MG63 (cell line): ENCODE results near the gene PSRC1. TPM values are rescaled to one million over a fixed set of nuclear protein-coding genes. Genes with fewer than 3 reads are reported as not detected.
A peak's percentile ranks its signal among the peaks of the same experiment; 100 is the strongest.
"Not testable (repeated sequence)": the region's sequence is repeated elsewhere in the genome, so short reads cannot be mapped to it uniquely, and the experiment has no call there.

Experiments
- DNase-seq: peaks from one replicate; pipeline ENCODE4 v3.0.0-alpha.2; 2020
- H3K27me3 ChIP-seq: fragments of 250-450 bp; sonication (Bioruptor Pico); 2 replicates; pipeline ENCODE4 v1.5.1; 2020; ENCODE audit warnings: mild to moderate bottlenecking, moderate library complexity
- H3K36me3 ChIP-seq: fragments of 250-450 bp; sonication (Bioruptor Pico); 2 replicates; pipeline ENCODE4 v1.5.1; 2020; ENCODE audit warnings: mild to moderate bottlenecking, moderate library complexity
- H3K4me3 ChIP-seq: fragments of 250-450 bp; sonication (Bioruptor Pico); 2 replicates; pipeline ENCODE4 v1.5.1; 2020; ENCODE audit warnings: mild to moderate bottlenecking, moderate library complexity
- H3K9me3 ChIP-seq: fragments of 250-450 bp; sonication (Bioruptor Pico); 2 replicates; pipeline ENCODE4 v1.5.1; 2020; ENCODE audit warnings: mild to moderate bottlenecking, moderate library complexity
- total RNA-seq: library from RNA; depleted of rRNA; stranded (reverse); fragments of >200 nt; shearing (Covaris generic); gene quantifications from 2 replicates; pipeline ENCODE4 v1.2.3, GENCODE V29; 2014; ENCODE audit warnings: low replicate concordance

Gene PSRC1
- total RNA-seq, 1 experiment from 2014 or later, result 67.0 TPM

DNA sequence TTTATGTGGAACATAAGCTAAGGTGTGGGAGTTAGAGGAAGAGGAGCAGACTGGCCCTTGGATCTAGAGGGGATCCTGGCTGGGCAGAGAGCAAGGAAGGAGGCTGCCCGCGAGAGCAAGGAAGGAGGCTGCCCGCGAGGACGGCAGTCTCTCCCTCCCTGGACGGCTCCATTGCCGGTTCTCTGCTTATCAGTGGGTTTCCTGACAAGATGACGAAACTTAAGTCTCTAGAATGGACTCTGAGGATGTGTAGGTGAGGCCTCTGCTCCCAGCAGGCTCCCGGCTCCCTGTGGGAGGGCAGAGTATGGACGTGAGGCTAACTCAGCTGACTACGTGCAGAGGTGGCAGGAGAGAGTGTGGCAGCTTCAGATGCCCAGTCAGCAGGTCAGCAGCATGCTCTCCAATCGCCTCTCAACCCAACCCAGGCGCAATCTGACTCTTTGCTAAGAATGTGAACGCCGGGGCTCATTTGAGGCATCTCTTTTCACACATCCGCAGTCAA is 17.8 kb upstream of the PSRC1 start:
- no peak for DNase-seq
- no peaks in the 10 kb centered on the region for H3K36me3 ChIP-seq
- H3K27me3 ChIP-seq, result no peaks in the 10 kb centered on the region

DNA sequence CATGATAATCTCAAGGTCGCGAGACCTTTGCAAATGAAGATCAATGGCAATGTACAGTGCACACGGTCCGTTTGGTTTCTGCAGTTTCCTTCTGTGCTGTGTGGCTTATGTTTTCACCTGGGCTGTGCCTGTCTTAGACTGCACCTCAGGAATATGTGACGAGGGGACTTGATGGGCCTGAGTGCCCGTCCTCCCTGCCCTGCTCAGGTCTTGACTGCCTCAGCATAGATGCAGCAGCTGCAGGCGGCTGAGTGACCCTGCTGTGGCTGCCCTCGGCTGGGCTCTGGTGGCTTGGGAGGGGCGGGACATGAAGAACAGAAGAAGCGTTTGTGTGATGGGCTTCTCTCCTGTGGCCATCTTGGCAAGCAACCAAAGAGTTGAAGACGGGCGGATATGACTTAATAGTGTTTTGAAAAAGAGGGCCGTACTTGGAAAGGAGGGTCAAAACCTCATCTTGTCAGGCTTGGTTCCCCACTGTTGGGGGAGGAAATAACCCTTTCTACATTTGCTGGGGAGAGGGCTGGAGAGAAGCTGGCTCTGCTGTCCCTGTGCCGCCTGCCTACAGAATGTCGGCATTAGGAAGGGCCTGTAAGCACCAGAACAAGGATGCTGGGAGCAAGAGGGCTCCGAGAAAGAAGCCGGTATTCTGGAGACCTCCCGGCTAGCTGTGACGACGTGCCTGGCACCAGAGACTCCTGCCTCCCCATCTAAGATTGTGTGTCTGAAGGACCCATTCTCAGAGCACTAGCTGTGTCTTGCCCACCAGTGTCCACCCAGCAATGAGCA is 16.8 kb upstream of the PSRC1 start:
- Histone ChIP-seq H3K4me3 (no peak overlapping the region), H3K9me3 (no peaks in the 10 kb centered on the region), H3K36me3 (no peaks in the 10 kb centered on the region), H3K27me3 (peaks cover 2% of the 10 kb centered on the region; the same call in 1 of the 2 replicates)
- DNase-seq, result peak; percentile 26

More for the DNA sequence above, 17.8 kb upstream of the PSRC1 start:
- Histone ChIP-seq H3K9me3 (no peaks in the 10 kb centered on the region), H3K4me3 (no peak overlapping the region)

DNA sequence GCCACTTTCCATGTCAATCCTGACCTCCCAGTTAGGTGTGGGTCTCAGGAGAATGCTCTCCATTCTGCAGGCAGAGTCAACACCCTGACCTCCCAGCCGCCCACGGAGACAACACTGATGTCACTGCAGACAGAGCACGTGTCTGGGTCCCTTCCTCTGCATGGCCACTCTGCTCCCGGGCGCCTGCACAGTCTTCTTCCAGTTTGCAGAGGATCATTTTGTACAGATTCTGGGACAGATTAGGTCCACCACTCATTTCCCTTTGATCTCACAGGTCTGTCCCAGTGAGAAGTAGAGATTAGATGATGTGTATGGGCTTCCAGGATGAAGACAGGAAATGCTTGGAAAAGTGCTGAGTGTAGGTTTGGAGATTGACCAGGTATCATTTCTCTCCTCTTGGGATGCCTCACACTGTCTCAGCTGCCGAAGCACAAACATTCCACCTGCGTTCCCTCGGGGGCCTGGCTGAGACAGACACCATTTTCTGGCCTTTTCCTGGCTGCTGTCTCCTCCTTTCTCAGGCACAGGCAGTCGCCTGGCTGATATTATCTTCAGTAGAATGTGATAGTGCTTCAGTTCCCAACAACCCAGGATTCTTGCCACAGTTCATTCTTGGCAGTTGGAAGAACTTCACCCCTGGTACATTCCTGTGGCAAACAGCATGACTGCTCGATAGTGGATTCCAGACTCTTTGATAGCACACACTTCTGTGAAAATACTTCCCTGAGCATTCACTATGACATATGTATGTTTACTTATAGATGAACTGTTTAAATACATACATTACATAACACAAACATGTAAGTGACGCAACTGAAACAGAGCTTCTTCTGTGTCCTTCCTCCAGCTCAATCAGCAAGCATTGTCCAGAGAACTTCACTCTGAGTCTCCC is 16.0 kb upstream of the PSRC1 start:
- Histone ChIP-seq H3K27me3 (peaks cover 7% of the 10 kb centered on the region), H3K4me3 (no peak overlapping the region), H3K36me3 (no peaks in the 10 kb centered on the region), H3K9me3 (no peaks in the 10 kb centered on the region)
- DNase-seq, result peak; percentile 61

DNA sequence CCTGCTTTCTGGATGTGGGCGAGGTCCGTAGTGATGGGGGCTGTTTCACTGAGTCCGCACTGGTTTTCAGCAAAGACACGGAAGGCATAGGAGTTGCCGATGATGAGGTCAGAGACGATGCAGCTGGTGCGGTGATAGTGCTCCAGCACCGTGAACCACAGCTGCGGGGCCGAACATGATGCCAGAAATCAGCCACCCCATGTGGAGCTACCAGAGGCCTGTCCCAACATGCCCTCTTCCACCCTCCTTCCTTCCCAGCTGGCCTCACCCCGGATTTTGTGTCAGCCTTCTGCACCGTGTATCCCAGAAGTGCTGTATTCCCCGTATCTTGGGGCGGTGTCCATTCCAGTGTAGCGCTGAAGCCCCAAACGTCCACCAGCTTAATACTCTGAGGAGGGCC is 13.8 kb upstream of the PSRC1 start:
- Histone ChIP-seq H3K36me3 (no peaks in the 10 kb centered on the region), H3K4me3 (no peak overlapping the region), H3K27me3 (peaks cover 7% of the 10 kb centered on the region), H3K9me3 (no peaks in the 10 kb centered on the region)
- DNase-seq, result no peak

DNA sequence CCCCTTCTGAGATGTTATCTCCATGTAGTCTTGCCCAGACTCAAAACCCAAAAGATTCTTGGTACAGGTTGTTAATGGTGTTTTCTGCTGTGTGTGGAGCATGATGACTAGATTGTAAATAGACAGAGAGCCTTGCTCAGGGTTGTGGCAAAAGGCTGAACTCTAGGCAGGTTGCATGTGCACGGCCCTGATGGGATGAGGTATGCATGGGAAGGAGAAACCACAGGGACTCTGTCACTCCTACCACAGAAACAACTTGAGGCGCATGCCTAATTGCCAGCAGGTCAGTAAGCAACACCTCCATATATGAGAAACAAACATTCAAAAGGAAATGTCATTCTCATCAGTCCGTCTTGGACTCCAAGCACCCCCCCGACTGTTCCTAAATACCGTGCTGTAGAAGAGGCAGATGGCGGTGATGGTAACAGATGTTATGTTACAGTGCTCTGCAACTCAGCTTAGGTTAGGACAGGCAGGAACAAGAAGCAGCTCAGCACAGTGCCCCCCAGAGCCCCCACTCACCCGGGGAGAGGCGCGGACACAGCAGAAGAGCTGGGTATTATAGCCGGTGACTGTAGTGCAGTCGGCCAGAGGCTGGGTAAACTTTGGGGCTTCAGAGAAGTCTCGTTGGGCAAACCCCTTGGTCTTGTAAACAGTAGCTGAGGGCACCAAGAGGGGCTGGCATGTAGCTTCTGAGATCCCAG is 12.9 kb upstream of the PSRC1 start:
- no peaks in the 10 kb centered on the region for H3K36me3 ChIP-seq
- no peak for DNase-seq
- no peak overlapping the region for H3K4me3 ChIP-seq
- H3K27me3 ChIP-seq, result peaks cover 7% of the 10 kb centered on the region
- H3K9me3 ChIP-seq, result no peaks in the 10 kb centered on the region

DNA sequence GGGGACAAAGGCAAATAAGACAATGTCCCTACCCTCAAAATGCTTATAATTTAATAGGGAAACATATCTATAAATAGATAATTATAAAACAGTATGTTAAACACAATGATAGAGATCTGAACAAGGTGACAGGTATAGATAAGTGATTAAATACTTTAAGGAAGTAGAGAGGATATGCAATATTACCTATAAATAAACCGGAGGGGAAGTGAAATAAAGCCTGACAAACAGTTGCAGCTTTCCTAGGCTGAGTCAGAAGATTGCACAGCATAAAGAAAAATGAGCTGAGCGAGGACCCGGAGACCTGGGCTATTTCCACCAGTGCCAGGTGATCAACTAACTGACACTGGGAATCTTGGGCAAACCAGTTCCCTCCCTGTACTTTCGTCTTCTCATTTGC is 11.5 kb upstream of the PSRC1 start:
- Histone ChIP-seq H3K4me3 (no peak overlapping the region), H3K27me3 (peaks cover 7% of the 10 kb centered on the region), H3K36me3 (no peaks in the 10 kb centered on the region), H3K9me3 (no peaks in the 10 kb centered on the region)
- no peak for DNase-seq

DNA sequence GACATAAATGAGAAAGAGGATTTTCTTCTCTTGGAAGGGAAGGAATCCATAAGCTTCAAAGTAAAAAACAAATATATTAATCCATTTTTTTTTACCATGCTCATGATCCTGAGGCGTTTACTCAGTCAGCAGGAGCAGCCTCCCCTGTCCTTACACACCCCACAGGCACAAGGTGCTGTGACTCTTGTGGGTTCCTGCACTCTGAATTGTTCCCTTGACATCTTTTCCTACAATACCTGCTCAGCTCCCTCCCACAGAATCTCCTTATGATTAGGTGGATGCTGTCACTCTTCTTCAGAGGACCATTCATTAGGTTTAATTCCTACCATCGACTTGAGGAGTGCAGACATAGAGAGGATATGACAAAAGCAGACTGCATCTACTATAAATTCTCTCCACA is 10.1 kb upstream of the PSRC1 start:
- Histone ChIP-seq H3K9me3 (no peaks in the 10 kb centered on the region), H3K36me3 (no peaks in the 10 kb centered on the region)
- DNase-seq, result no peak

DNA sequence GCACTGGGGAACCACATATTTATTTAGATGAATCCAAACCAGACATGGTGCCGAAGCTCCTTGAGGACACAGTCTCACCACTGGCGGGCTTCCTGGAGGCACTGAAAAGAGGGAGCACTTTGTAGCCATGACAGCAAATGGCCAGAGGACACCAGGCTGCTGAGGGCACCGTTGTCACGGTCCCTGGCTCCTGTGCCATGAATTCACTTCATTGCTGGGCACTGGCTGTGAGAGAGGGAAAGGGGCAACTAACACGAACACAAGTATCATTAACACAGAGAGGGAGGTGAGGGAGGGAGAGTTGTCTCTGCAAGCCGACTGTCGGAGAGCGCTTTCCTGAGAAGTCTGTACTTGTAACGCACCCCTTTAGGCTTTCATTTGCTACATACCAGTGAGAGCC is 9.4 kb upstream of the PSRC1 start:
- H3K4me3 ChIP-seq, result no peak overlapping the region
- H3K36me3 ChIP-seq, result no peaks in the 10 kb centered on the region
- H3K27me3 ChIP-seq, result peaks cover 7% of the 10 kb centered on the region
- no peak for DNase-seq
- no peaks in the 10 kb centered on the region for H3K9me3 ChIP-seq

More for the DNA sequence above, 10.1 kb upstream of the PSRC1 start:
- peaks cover 7% of the 10 kb centered on the region for H3K27me3 ChIP-seq
- H3K4me3 ChIP-seq, result no peak overlapping the region

DNA sequence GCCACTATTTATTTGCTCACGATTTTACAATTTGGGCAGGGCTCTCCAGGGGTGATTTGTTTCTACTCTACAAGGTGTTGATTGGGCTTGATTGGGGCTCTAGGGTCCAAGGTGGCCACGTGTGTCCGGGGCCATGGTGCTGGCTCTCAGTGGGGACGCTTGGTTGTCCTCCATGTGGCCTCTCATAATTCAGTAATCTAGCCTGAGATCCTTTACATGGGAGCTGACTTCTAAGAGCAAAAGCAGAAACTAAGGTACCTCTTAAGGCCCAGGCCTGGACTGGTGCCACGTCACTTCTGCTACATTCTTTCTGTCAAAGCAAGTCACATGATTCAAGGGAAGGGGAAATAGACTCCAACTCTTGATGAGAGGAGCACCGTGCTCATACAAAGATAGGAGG is 8.1 kb upstream of the PSRC1 start:
- no peaks in the 10 kb centered on the region for H3K36me3 ChIP-seq
- H3K27me3 ChIP-seq, result peaks cover 7% of the 10 kb centered on the region
- no peak overlapping the region for H3K4me3 ChIP-seq
- no peak for DNase-seq
- no peaks in the 10 kb centered on the region for H3K9me3 ChIP-seq

DNA sequence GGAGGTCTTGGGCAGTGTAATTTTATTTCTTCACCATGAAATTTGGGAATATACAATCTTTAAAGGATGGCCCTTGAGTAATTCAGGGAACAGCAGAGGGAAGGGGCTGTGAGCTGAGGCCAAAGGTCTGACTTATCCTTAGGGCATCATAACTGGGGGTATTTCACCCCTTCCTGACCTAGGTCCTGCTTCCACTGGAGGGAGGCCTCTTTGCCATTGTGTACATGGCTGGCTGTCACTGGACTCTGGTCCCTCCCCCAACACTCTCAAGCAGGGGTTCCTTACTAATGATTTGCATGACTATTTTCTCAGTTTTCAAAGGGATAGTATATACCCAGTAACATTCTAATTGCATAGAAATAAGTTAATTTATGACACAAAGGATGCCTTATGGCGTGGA is 7.2 kb upstream of the PSRC1 start:
- no peaks in the 10 kb centered on the region for H3K9me3 ChIP-seq
- no peaks in the 10 kb centered on the region for H3K36me3 ChIP-seq
- no peak for DNase-seq
- H3K4me3 ChIP-seq, result no peak overlapping the region
- peaks cover 7% of the 10 kb centered on the region for H3K27me3 ChIP-seq

DNA sequence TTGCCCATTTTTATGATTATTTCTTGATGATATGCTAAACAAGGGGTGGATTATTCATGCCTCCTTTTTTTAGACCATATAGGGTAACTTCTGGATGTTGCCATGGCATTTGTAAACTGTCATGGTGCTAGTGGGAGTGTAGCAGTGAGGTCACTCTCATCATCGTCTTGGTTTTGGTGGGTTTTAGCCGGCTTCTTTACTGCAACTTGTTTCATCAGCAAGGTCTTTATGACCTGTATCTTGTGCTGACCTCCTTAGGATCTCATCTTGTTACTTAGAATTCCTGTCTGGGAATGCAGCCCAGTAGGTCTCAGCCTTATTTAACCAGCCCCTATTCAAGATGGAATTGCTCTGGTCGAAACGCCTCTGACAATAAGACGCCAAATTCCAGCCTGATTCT is 3.8 kb upstream of the PSRC1 start:
- not testable (repeated sequence) for H3K4me3 ChIP-seq, H3K27me3 ChIP-seq, DNase-seq, H3K36me3 ChIP-seq, H3K9me3 ChIP-seq

DNA sequence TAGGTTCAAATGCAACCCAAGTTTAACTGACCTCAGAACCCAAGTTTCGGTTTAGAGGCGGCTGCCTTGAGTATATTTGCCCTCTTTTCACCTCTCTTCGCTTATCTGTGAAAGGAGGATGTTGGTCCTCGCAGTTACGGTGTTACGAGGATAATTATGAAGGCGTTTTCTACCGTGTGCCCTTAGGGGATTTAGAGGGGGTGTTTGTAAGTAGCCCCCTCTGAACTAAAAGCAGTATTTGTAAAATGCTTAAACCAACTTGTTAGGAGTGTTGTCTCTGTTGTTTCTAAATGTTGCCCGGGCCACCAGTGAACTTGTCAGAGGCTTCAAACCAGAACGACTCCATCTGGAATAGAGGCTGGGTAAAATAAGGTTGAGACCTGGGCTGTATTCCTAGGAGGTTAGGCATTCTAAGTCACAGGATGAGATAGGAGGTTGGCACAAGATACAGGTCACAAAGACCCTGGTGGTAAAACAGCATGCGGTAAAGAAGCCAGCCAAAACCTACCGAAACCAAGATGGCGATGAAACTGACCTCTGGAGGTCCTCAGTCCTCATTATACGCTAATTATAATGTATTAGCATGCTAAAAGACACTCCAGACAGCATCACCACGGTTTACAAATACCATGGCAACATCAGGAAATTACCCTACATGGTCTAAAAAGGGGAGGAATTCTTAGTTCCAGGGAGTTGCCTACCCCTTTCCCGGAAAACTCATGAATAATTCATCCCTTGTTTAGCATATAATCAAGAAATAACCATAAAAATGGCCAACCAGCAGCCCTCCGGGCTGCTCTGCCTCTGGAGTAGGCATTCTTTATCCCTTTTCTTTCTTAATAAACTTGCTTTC is 1.0 kb upstream of the PSRC1 start:
- H3K4me3 ChIP-seq, result peak overlapping the region; percentile 65
- no peaks in the 10 kb centered on the region for H3K27me3 ChIP-seq
- peaks cover 26% of the 10 kb centered on the region for H3K36me3 ChIP-seq
- DNase-seq, result no peak
- no peaks in the 10 kb centered on the region for H3K9me3 ChIP-seq

DNA sequence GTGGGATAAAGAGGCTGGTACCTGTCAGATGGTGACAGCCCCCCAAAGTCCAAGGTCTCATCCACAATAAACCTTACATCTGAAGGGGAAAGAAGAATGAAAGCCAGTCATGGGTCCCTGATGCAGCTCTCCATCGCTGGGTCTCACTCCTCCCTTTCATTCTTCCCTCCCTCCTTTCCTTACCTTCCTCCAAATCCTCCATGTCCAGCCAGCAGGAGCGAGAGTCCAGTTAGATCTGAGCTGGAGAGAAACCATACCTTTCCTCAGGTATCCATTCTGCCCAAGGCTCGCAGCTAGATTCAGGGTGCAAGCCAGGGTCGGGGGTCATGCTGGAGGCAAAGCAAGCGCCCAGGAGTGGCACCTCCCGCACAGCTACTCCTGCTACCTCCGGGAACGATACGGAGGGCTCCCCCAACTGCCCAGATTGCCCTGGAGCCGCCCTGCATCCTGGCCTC is 421 bp downstream of the PSRC1 start:
- Histone ChIP-seq H3K36me3 (peaks cover 39% of the 10 kb centered on the region), H3K27me3 (no peaks in the 10 kb centered on the region), H3K9me3 (no peaks in the 10 kb centered on the region), H3K4me3 (peak overlapping the region; percentile 65)
- DNase-seq, result no peak

DNA sequence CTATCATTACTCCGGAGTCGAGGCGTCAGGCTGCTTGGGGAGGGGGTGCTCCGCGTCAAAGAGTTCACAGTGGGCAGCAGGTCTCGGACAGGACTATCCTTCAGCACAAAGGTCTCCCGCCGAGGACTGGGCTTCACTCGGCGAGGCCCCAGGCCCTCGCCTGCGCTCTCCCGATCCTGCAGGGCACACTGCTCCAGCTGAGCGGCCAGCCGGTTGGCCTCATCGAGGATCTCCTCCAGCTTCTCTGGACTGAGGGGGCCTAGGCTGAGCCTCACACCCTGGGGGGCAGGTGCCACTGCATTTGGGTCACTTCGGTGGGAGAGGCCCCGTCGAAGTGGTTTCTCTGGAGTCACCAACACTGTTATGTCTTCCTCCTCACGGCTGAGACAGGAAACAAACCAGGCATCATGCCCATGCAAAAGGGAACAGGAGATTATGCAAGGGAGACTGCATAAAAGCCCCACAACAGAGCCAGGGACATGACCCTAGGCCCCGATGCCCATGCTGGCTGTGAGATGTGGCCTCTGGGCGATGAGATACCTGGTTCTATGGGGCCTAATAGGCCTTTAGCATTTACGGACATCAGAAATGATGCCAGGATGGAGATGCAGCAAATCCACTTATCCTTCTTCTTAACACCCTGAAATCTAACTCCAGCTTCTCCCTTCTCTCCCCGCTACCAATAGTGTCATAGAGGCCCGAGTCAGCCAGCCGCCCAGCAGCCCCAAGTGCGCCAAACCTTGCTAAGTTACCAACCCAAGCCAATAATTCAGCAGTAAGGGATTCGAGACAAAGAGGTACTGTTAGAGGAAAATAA is 1.1 kb downstream of the PSRC1 start:
- Histone ChIP-seq H3K27me3 (no peaks in the 10 kb centered on the region), H3K9me3 (no peaks in the 10 kb centered on the region), H3K4me3 (peak overlapping the region; percentile 65), H3K36me3 (peaks cover 40% of the 10 kb centered on the region)
- no peak for DNase-seq

DNA sequence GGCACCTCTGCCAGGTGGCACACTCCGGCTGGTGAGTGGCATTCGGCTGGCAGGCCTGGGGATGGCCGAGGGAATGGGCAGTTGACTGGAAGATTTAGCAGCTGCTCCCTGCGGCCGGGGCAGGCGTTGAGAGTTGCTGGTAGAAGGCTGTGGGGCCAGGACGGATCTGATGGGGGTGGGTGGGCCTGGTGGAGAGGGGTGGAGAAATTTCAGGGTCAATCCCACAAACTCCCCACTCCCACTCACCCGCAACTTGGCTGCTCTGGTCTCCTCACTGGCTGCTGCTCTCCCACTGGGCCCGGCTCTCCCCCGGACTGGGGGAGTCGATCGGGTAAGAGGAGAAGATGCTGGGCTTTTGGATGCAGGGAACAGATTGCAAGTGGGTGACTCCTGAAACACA is 2.1 kb downstream of the PSRC1 start:
- peaks cover 40% of the 10 kb centered on the region for H3K36me3 ChIP-seq
- H3K27me3 ChIP-seq, result no peaks in the 10 kb centered on the region
- no peak for DNase-seq

More for the DNA sequence above, 2.1 kb downstream of the PSRC1 start:
- no peak overlapping the region for H3K4me3 ChIP-seq
- H3K9me3 ChIP-seq, result no peaks in the 10 kb centered on the region
